Esophagus mucosa (tissue), 1 donor: ENCODE measurements around the gene TAPBPL. TPM values are rescaled to one million over a fixed set of nuclear protein-coding genes. Genes with fewer than 3 reads are reported as not detected.
A peak's percentile ranks its signal among the peaks of the same experiment; 100 is the strongest.
"Not testable (repeated sequence)": the region's sequence is repeated elsewhere in the genome, so short reads cannot be mapped to it uniquely, and the experiment has no call there.

Source experiments
- ATAC-seq: fragments of 200-7000 bp; cut with Tn5 transposase; one replicate; pipeline ENCODE4 v1.9.1; 2020
- total RNA-seq: library from RNA; stranded (reverse); gene quantifications from one replicate; pipeline ENCODE4 v1.2.4, GENCODE V29; 2023
- donor health status: DM: yes; HTN: yes; CAD: no.

The TAPBPL gene
- total RNA-seq, 1 donor from 2014 or later, result 11.4 TPM

GRCh38 chr12:6493497-6494257 lies 41.8 kb downstream of the TAPBPL start, which contains the start of gene NCAPD2:
TSS of gene NCAPD2 (plus strand) at chr12:6494102. CDS start at chr12:6495099, 997 bp downstream.
- ATAC-seq, result peak; percentile 95

GRCh38 chr12:6494258-6494743 lies 42.5 kb downstream of the TAPBPL start:
- no peak for ATAC-seq

- no peak for ATAC-seq
These were observed 43.1 kb downstream of the TAPBPL start for GRCh38 chr12:6494968-6495367.

- ATAC-seq, result not testable (repeated sequence)
These were observed 45.4 kb downstream of the TAPBPL start for GRCh38 chr12:6497291-6497690.

GRCh38 chr12:6500466-6500865 lies 48.6 kb downstream of the TAPBPL start:
- ATAC-seq, result no peak

- no peak for ATAC-seq
These were observed 55.5 kb downstream of the TAPBPL start for GRCh38 chr12:6507102-6507998.

- ATAC-seq, result no peak
These were observed 56.2 kb downstream of the TAPBPL start for GRCh38 chr12:6508087-6508486.

Other genes with a start within 250 kb of the TAPBPL start
- gene PLEKHG6, start 141.4 kb upstream of the TAPBPL start, total RNA-seq, result 21.1 TPM
- 99.3 TPM for gene TNFRSF1A, start 110.0 kb upstream of the TAPBPL start, total RNA-seq
- 142 TPM for gene SCNN1A, start 76.5 kb upstream of the TAPBPL start, total RNA-seq
- 84.2 TPM for gene LTBR, start 67.9 kb upstream of the TAPBPL start, total RNA-seq
- gene CD27, start 7.1 kb upstream of the TAPBPL start, total RNA-seq, result 0.40 TPM
- gene VAMP1, start 18.6 kb downstream of the TAPBPL start, total RNA-seq, result 1.6 TPM
- 180 TPM for gene MRPL51, start 41.2 kb downstream of the TAPBPL start, total RNA-seq
- gene NCAPD2, start 42.1 kb downstream of the TAPBPL start, total RNA-seq, result 37.4 TPM
- gene GAPDH, start 82.5 kb downstream of the TAPBPL start, total RNA-seq, result 3,825 TPM
- 1.2 TPM for gene IFFO1, start 104.0 kb downstream of the TAPBPL start, total RNA-seq
- gene NOP2, start 116.2 kb downstream of the TAPBPL start, total RNA-seq, result 30.6 TPM
- 119 TPM for gene CHD4, start 155.3 kb downstream of the TAPBPL start, total RNA-seq
- 18.9 TPM for gene LPAR5, start 183.9 kb downstream of the TAPBPL start, total RNA-seq
- 0.56 TPM for gene ACRBP, start 195.4 kb downstream of the TAPBPL start, total RNA-seq
- 15.4 TPM for gene ING4, start 211.1 kb downstream of the TAPBPL start, total RNA-seq
- 22.8 TPM for gene ZNF384, start 237.3 kb downstream of the TAPBPL start, total RNA-seq
- gene PIANP, start 248.8 kb downstream of the TAPBPL start, total RNA-seq, result not detected